CD4-positive, alpha-beta T cell treated with Interleukin-17A for 1 hour (primary cell): Measurements from ENCODE around the gene TTC7B.

ENCODE experiments used
- DNase-seq: peaks from one replicate; pipeline ENCODE4 v3.0.0-alpha.2; 2020

TTC7B gene

DNA sequence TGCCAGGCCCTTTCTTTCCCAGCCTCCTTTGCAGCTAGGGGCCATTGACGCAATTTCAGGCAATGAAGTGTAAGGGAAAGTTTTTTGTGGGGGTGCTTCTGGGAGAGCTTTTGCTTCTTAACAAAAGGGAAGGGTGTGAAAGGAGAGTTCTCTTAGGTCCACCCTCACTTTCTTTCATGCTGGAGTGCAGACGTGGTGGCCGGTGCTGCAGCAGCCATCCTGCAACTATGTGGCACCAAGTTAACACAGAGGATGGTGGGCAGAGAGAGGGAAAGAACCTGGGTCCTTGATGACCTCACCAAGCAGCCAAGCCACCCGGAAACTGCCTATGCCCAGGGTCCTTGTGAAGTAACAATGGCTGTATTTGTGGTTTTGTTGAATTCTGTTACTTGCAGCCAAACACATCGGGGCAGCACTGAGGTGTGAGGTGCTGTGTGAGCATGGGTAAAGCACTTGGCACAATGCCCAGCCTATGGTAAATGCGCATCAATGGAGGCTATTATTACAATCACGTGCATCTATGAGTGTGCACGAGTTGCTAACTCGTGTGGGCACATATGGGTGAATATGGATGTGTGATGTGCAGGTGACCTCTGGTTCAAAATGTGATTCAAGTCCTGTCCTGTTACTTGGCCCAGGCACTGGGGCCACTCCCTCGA is 296.8 kb downstream of the TTC7B start:
- no peak for DNase-seq

DNA sequence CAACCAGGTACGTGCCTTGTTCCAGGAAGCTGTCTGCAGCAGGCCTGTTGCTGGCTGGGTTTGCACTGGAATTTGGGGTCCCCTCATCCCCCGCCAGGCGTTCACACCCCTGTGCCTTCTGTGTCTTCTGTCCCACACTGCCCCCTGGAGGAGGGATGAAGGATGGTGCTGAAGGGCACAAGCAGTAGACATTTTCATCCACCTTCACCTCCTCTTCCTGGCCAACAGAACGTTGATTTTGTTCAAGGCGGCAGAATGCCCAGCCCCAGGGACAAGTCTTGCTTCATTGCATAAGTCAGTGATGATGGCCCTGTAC is 297.3 kb downstream of the TTC7B start:
- peak; percentile 64 for DNase-seq

DNA sequence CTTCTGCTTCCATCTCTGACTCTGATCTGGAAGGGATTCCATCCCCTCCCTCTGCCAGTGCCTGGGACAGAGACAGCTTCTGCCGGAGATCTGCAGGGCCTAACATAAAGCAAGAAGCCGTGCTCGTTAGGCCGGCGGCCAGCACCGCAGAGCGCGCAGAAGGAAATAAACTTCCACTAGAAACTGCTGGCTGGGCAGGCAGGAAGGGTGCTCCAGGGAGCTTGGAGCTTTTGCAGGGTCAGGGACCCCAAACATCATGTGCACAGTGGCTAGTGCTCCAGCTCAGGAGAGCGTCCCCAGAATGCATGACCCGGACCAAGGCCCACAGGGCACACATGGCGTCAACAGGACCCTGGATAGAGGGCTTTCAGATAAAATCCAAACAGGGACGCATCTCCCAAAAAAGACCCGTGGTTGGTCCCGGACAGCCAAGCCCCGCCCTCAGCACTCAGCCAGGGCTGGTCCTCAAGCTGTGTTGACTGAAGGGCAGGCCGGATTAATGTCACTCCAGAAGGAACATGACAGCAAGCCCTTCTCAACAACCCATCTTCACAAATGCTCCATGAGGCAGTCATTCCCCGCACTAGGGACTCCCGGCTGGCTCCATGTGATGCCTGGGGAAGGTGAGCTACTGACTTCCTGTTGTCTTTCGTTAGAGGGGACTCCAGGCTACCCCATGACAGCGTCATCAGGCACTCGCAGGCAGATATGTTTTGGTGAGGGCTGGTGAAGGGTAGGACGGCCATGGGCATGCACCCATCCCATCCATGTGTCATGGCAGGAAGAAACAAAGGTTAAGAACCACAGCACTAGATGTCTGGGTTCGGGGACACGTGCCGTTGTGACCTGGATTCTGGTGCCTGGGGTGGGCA is 297.9 kb downstream of the TTC7B start:
- no peak for DNase-seq

DNA sequence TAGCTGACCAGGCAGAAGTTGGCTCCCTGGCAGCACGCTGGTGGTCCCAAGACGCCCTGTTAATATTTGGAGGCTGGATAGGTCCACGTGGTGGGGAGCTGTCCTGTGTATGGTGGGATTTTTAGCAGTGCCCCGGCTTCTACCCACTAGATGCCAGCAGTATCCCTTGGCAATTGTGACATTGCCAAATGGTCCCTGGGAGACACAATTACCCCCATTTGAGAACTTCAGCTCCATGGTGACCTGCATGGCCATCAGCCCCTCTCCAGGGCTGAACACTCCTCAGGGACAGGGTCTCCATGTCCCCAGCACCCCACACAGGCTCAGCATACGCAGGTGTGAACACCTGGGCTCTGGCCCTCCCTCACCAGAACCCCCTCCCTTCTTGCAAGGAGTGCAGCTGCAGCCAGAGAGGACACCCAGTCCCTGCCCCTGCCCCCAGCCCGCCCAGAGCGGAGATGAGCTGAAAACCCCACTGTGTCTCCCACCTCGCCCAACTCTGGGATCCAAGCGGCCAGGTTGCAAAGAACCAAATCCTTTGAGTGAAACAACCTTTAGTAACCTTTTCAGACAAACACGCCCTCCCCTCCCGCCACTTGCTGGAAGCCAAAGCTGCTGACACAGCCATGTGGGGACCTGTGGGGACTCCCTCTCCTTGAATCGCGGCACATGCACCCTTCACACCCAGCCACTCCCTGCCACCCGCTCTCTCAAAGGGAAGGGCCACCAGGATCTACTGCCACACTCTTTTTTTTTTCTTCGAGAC is 299.0 kb downstream of the TTC7B start:
- no peak for DNase-seq

DNA sequence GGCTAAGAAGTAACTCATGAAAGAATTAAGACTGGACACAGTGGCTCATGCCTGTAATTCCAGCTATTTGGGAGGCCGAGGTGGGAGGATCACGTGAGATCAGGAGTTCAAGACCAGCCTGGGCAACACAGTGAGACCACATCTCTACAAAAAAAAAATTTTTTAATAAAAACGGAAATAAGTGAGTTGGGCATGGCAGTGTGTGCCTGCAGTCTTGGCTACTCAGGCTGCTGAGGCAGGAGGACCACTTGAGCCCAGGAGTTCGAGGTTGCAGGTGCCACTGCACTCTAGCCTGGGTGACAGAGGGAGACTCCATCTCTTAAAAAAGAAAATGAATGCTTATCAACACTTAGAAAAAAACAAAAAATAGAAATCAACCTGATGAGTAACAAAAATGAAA is 301.7 kb downstream of the TTC7B start:
- DNase-seq: no peak

DNA sequence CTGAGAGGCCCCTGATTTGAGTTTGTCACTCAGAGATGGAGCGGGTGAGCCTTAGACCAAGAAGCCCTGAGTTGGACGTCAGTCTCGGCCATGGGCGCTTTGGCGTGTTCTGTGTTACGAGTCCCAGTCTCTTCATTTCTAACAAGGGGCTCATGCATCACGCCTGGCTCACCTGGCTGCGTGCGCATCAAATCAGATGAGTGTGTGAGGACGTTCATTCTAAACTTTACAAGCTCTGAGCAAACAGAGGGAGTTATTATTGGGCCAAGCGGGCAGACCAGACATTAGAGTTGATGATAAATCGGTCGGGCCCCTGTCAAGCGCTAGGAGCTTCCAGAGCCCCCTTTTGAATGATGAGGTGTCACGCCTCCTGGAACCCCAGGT is 302.2 kb downstream of the TTC7B start:
- no peak for DNase-seq

DNA sequence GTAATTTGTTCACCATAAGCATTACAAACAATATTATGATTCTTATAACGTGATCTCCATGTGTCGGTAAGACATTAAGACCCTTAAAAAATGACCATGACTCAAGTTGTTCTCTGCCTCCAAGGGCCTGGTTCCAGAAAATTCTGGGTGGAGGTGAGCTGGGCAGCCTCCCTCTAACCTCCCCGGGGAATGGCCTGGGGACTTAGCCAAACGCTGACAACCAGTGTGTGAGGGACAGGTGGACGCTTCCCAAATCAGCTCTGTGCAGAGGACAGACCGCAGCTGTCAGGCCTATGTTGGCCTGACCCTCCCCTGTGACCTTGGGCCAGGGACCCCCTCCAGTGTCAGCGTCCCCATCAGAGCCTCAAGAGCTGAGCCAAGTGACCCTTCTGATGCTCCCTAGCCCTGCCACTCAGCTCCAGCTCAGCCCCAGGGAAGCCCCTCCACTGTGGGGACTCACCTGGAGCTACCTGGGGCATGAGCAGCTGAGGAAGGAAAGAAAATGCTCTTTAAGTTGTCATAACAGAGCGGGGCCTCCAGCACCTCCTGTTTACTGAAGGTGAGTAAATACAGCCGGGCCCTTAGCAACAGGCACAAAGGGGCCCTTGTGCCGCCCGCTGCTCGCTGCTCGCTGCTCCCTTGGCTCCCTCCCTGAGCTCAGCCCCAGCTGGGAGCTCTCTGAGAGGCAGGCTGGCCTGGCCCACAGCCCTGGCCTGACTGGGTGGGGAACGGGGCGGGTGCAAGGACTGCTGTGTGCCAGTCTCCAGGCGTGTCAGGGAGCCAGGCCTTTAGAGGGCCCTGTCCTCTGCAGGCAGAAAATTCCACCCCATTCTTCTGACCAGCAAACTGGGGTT is 302.8 kb downstream of the TTC7B start:
- no peak for DNase-seq

DNA sequence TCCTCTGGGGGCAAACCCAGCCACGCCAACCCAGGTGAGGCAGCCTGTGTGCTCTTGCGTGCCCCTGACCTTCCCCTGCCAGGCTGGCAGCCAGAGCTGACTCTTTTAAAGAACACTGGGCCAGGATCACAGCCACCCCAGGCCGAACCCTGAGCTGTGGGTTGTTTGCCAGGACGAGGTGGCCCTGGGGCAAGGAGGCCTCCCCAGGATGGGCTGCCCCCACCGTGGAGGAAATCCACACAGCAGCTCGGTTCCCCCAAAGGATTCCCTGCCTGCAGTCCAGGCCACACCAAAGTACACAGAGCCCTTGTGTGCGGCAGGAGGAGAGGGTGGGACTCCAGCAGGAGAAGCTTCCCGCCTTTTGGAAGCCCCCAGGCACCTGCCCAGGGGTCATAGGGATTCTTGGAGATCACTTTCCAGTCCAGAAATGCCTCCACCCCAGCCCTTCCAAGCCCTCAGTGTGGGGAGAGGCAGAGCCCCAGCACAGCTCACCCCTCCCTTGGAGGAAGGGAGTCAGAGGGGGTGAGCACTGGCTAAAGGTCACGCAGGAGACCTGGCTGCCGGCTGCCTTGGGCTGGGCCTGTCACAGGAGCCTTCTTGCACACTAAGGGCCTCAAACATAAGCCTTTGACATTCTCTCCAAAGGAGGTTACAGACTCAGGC is 303.8 kb downstream of the TTC7B start:
- DNase-seq: no peak

DNA sequence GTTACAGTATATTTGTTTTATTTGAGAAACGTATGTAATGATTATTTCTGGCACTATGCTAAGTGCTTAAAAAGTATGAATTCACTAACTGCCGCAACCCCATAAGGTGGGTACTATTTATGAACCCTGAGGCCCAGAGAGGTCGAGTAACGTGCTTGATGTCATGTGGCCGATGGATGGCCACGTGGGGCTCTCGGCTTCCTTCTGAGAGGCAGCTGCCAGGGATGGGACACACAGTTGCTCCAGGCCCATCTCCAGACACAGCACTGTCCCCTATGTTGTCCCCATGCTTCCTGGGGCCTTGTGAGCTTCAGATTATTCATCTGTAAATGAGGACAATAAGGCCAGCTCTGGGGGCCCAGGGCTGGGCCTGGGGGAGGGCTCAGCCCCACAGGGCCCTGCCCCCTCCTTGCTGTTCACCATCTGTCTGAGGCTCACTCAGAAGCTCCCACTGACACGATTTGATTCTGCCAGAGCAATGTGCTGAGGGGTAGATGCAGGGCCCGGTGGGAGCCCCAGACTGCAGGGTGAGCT is 304.4 kb downstream of the TTC7B start:
- DNase-seq: no peak

DNA sequence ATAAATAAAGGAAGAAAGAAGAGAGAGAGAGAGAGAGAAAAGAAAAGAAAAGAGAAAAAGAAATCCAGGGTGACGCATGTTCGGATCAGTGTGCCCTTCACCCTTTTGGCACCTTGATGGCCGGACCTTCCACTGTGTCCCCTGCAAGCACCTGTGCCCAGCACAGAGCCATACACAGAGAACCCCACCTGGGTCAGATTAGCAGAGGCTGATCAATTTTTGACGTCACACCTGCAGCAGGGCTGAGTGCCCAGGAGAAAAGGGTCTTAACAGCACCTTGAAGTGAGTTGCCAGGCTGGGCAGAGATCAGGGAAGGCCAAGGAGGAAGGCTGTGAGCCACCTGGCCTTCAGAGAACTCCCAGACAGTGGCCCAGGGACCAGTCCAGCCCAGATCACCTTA is 305.0 kb downstream of the TTC7B start:
- no peak for DNase-seq

DNA sequence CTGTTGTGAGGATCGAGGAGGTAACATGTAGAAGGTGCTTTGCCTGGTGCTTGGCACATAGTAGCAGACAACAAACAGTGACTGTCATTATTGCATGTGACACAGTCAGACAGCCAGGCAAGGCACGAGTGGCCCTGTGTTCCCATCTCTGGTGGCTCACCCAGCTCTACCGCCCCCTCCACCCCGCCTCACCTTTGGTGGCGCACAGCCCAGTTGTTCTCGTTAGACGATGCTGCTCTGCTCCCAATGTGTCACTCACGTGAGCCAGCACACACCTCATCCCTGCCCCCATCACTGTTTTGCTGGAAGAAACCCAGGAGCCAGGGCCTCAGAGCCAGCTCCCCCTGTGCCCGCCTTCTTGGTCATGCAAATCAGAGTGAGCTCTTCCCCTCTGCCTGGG is 306.1 kb downstream of the TTC7B start:
- DNase-seq: no peak

DNA sequence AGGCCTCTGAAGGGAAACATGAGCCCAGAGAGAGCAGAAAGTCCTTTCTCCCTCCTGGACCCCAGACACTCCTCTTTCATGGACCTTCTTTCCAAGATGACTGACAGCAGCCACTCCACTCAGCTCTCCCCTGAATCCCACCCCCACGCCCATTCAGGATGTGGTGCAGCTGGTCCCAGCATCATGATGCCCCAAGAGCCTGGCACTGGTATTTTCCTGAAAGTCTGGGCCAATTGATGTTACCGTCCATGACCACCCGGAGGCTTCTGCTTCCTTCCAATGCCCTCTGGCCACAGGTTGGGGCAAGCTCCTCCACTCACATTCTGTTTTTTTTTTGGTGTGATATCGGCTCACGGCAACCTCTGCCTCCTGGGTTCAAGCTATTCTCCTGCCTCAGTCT is 306.8 kb downstream of the TTC7B start:
- DNase-seq: no peak

DNA sequence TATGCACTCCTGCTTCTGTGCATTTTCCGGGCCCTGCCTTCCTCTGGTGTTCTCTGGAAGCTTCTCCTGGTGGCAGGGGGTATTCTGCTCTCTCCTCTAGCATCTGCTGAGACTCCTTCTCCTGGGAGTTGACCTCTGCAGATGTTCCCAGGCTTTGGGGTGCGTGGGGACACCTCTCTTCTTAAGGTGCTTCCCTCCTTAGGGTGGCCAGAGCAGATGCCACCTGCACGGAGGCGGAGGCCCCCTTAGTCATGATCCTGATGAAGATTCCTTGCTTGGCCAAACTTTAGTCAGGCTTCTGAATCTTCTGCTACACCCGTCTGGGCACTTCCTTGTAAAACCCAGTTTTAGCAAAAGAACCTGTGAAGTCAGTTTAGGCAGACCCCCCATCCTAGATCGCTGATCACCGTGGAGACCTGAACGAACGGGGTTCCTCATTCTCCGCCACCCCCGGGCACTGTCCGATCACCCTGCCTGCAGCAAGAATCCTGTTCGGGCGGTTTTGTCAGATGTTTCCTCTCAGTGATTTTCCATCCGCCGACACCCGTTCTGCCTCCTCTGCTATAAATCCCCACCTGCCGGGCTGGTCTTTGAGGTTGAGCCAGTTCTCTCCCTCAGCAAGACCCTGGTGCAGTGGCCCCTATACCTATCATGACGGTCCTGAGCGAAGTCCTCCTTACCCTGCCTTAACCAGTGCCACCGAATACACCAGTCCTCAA is 307.5 kb downstream of the TTC7B start:
- DNase-seq: no peak

DNA sequence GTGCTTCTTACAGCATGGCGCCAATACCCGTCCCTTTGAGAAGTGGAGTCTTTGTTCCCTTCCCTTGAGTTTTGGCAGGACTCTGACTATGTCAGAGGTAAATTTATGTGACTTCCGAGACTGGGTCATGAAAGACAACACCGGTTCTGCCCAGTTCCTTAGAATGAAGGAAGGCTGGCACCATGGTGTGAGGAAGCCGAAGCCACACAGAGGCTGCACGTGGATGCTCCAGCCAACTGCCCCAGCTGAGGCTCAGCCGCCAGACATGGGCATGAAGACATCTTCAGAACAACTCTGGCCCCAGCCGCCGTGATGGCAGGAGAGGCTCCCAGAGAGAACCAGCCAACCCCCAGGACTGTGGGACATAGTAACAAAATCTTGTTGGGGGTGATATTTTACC is 308.2 kb downstream of the TTC7B start:
- no peak for DNase-seq

DNA sequence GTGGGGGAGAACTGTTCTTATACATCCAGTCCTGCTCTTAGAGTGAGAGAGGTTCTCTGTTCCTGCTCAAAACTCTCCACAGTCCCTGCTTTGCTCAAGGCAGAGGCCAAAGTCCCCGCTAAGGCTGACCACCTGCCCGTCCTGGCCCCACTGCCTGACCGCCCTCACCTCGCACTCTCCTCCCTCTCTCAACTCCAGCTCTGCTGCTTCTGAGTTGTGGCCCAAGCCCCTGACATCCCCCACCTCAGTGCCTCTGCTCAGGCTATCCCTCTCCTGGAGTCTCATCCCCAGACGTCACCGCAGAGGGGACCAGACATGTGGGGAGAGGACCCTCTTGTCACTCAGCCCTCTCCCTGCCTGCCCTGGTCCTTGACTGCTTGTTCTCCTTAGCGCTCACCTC is 308.8 kb downstream of the TTC7B start:
- DNase-seq: no peak

DNA sequence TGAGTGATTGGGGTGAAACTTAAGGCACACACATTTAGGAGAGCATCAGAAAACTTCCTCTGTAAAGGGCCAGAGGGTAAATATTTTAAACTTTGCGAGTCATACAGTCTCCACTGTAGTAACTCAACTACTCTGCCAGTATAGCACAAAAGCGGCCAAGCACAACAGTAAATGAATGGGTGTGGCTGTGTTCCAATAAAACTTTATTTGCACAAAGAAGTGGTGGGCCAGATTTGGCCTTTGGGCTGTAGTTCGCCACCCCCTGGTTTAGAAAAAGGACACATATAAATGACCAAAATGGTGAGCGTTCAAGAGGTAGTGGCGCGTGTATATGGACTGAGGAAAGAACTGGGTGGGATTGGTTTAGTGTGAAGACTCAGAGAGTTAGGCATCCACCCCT is 309.5 kb downstream of the TTC7B start:
- DNase-seq: no peak

DNA sequence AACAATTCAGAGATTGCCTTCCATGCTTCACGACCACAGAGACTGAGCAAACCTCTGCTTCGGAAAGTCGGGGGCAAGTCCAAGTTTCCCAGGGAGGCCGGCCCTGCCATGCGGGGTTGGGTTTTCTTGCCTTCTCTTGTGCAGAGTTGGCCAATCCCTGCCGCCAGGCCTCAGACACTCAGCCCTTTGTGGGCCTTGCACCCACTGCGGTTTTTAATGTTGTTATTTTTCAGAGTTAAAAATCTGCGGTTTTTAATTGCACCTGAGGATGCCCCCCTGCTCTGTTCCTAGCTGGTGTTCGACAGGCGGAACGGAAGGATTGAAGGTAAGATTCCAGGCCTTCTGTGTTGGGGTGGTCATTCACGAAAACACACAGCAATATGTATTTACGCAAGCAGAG is 310.7 kb downstream of the TTC7B start:
- DNase-seq: no peak

DNA sequence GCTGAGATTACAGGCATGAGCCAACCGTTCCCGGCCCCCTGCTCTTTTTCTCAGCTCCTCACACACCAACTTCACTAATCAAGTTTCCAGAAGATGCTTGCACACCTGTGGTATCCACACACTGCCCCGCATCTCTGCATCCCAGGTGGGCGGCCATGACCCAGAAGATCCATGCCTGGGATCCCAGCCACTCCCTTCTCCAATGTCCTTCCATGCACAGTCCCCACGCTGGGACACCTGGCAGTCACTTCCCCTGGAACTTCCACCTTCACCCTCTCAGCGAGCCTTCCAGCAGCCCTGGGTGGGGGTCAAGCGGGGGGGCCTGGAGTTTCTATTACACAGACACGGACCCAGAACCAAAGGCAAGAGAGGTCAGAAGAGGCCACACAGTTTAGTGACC is 311.6 kb downstream of the TTC7B start:
- DNase-seq: no peak

DNA sequence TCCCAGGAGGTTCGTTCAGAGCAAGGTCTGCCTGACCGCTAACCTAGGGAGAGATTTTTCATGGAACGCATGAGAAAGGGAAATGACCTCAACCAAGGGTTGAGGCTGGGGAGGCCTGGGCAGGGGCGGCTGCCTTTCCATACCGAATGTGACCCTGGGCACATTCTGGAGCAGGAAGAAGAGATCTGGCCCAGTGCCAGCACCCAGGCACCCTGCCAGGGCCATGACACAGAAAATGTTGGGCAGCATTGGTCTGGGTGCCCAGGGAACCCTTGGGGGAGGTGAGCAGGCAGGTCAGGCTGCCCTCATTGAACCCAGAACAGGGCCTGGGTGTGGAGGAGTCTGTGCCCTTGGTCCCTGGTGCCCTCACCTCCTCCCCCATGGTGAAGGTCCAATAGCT is 312.6 kb downstream of the TTC7B start:
- DNase-seq: no peak

DNA sequence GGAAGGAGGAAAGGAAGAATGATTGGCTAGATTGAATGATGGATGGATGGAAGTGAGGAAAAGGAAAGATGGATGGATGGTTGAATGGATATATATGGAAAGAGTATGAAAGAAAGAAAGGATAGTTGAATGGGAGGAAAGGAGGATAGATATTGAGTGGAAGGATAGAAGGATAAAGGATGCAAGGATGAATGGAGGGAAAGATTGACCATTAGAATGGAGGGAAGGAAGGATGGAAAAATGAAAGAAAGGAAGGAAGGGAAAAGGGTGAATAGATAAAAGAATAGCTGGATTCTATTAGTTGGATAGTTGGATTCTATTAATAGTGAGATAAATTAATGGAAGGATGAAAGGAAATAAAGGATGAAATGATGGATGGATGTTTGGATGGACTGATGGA is 313.5 kb downstream of the TTC7B start:
- DNase-seq: no peak

DNA sequence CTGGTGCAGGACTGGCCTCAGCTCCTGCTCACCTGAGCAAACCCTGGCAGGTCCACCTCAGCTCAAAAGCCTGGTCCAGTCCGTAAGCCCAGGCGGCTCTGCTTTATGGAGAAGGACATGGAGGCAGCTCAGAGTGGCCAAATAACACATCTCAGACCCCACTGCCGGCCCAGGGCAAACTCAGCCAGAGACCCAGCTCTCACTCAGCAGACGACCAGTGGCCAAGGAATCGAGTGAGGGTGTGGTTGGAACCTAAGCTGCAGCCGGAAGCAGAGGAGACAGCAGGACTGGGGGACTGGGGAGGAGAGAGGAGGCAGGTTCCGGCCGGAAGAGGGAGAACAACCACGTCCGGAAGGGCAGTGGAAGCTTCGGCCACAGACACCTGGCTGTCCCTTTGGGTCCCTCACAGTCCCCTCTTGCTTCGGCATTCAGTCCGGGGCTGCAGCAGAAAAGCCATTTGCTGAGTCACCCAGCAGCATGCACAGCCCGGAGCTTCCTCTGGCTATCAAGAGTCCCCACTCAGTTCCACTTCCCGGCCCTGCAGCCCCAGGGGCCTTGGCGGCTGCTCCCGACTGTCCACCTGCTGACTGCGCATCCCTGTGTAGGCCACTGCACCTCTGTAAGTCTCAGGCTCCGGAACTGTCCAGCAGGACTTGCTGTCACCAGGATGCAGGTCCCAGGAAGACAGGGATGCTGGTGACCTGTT is 315.4 kb downstream of the TTC7B start:
- DNase-seq: no peak
